SW480 (cell line): ENCODE data around the gene GNA12.

ENCODE experiments used
- DNase-seq: peaks from one replicate; pipeline ENCODE4 v3.0.0-alpha.2; 2016; ENCODE audit warnings: low spot score

GNA12 gene

GRCh38 chr7:2844153-2845033, at the start of gene GNA12:
Gene GNA12, minus strand, starts transcription at chr7:2844308. Its CDS starts 147 bp downstream, at chr7:2844161.
- DNase-seq: peak; percentile 99

GRCh38 chr7:2893411-2893861, 49.3 kb upstream of the GNA12 start:
- no peak for DNase-seq

- no peak for DNase-seq
These were observed 48.4 kb upstream of the GNA12 start for GRCh38 chr7:2892549-2892948.

GRCh38 chr7:2887816-2888215, 43.7 kb upstream of the GNA12 start:
- no peak for DNase-seq

GRCh38 chr7:2886900-2887299, 42.8 kb upstream of the GNA12 start:
- peak; percentile 86 for DNase-seq

- DNase-seq: no peak
These were observed 42.3 kb upstream of the GNA12 start for GRCh38 chr7:2886391-2886790.

GRCh38 chr7:2884161-2884560, 40.1 kb upstream of the GNA12 start:
- no peak for DNase-seq

GRCh38 chr7:2883101-2883500, 39.0 kb upstream of the GNA12 start:
- DNase-seq: no peak

GRCh38 chr7:2882111-2882510, 38.0 kb upstream of the GNA12 start:
- no peak for DNase-seq

GRCh38 chr7:2880874-2881533, 36.9 kb upstream of the GNA12 start:
- no peak for DNase-seq

GRCh38 chr7:2880051-2880450, 35.9 kb upstream of the GNA12 start:
- no peak for DNase-seq

- DNase-seq: no peak
These were observed 35.2 kb upstream of the GNA12 start for GRCh38 chr7:2879354-2879753.

GRCh38 chr7:2878306-2878705, 34.2 kb upstream of the GNA12 start:
- no peak for DNase-seq

GRCh38 chr7:2876031-2876731, 32.1 kb upstream of the GNA12 start:
- DNase-seq: peak; percentile 72

- DNase-seq: peak; percentile 93
These were observed 29.8 kb upstream of the GNA12 start for GRCh38 chr7:2873686-2874551.

GRCh38 chr7:2873146-2873545, 29.0 kb upstream of the GNA12 start:
- no peak for DNase-seq

- DNase-seq: no peak
These were observed 28.3 kb upstream of the GNA12 start for GRCh38 chr7:2872296-2872874.

GRCh38 chr7:2870471-2870931, 26.4 kb upstream of the GNA12 start:
- DNase-seq: peak; percentile 84

- no peak for DNase-seq
These were observed 25.9 kb upstream of the GNA12 start for GRCh38 chr7:2869981-2870380.

- DNase-seq: no peak
These were observed 22.5 kb upstream of the GNA12 start for GRCh38 chr7:2866601-2867000.

- DNase-seq: peak; percentile 62
These were observed 21.0 kb upstream of the GNA12 start for GRCh38 chr7:2864999-2865670.
